Fibroblast of lung (primary cell): ENCODE data around the gene HEBP1. TPM values are rescaled to one million over a fixed set of nuclear protein-coding genes. Genes with fewer than 3 reads are reported as not detected.

Source experiments
- DNase-seq, 2 donors: peaks; one replicate each; pipeline versions ENCODE4 v3.0.0 to v3.0.0-alpha.2; 2010; ENCODE audit warnings: low read depth in 2 of 2
- H2AFZ ChIP-seq: 2 replicates; pipeline ENCODE4 v1.5.1; 2012; ENCODE audit warnings: low read length, control low read depth, inconsistent platforms
- H3K27ac ChIP-seq: 2 replicates; pipeline ENCODE4 v1.5.1; 2011; ENCODE audit warnings: low read length, control low read depth; ENCODE audit not compliant: insufficient read depth
- H3K27me3 ChIP-seq: 2 replicates; pipeline ENCODE4 v1.5.1; 2011; ENCODE audit warnings: mild to moderate bottlenecking, low read length; ENCODE audit not compliant: control insufficient read depth, insufficient read depth
- H3K36me3 ChIP-seq: 2 replicates; pipeline ENCODE4 v1.5.1; 2011; ENCODE audit warnings: low read length; ENCODE audit not compliant: control insufficient read depth, insufficient read depth
- H3K4me1 ChIP-seq: 2 replicates; pipeline ENCODE4 v1.5.1; 2011; ENCODE audit warnings: low read length; ENCODE audit not compliant: control insufficient read depth, insufficient read depth; ENCODE audit errors: extremely low read depth
- H3K4me2 ChIP-seq: 2 replicates; pipeline ENCODE4 v1.5.1; 2011; ENCODE audit warnings: low read length, control low read depth; ENCODE audit not compliant: insufficient read depth; ENCODE audit errors: extremely low read depth
- H3K4me3 ChIP-seq, 4 experiments: fragments of 200-600 bp in 1 of 4; sonication (generic) in 1 of 4; replicated peaks in 1 of 4; 2 replicates each; pipeline ENCODE4 v1.5.1; 2011 to 2016; ENCODE audit warnings: low read length in 4 of 4, low read depth in 3 of 4, mild to moderate bottlenecking in 3 of 4, control low read depth in 2 of 4, inconsistent platforms in 1 of 4, mixed read lengths in 1 of 4; ENCODE audit not compliant: insufficient read depth in 1 of 4; ENCODE audit errors: control extremely low read depth in 1 of 4
- H3K79me2 ChIP-seq: 2 replicates; pipeline ENCODE4 v1.5.1; 2012; ENCODE audit warnings: mild to moderate bottlenecking, low read length, inconsistent platforms; ENCODE audit not compliant: control insufficient read depth, insufficient read depth
- H3K9ac ChIP-seq: 2 replicates; pipeline ENCODE4 v1.5.1; 2011; ENCODE audit warnings: mild to moderate bottlenecking, low read length, control low read depth; ENCODE audit not compliant: insufficient read depth
- H3K9me3 ChIP-seq: 2 replicates; pipeline ENCODE4 v1.5.1; 2012; ENCODE audit warnings: low read depth, low read length; ENCODE audit not compliant: control insufficient read depth, insufficient read depth
- H4K20me1 ChIP-seq: 2 replicates; pipeline ENCODE4 v1.5.1; 2011; ENCODE audit warnings: low read length; ENCODE audit not compliant: control insufficient read depth, insufficient read depth; ENCODE audit errors: extremely low read depth
- EZH2 ChIP-seq: IDR thresholded peaks from 2 replicates; pipeline ENCODE4 v1.5.1; 2012; ENCODE audit warnings: low read length, control low read depth, mild to moderate bottlenecking; ENCODE audit errors: missing control alignments
- polyA plus RNA-seq, 2 donors: library from polyadenylated mRNA; depleted of rRNA in 1 of 2; stranded (reverse) in 1 of 2; unstranded in 1 of 2; fragments of >200 nt; gene quantifications; 2 replicates each; pipeline ENCODE4 v1.2.1, GENCODE V29; 2011 to 2012; ENCODE audit warnings: missing spikeins in 1 of 2
- total RNA-seq: library from RNA; depleted of rRNA; stranded (reverse); fragments of >200 nt; gene quantifications from 2 replicates; pipeline ENCODE4 v1.2.1, GENCODE V29; 2014
- TF ChIP-seq, protein P1 (sequence below), 2 donors: IDR thresholded peaks in 1 of 2; conservative IDR thresholded peaks in 1 of 2; 1 replicate in 1 of 2; 2 replicates in 1 of 2; pipeline ENCODE4 v1.5.1; 2011 to 2012; ENCODE audit warnings: low read length in 2 of 2, control low read depth in 1 of 2, inconsistent platforms in 1 of 2, low read depth in 1 of 2, mild to moderate bottlenecking in 1 of 2

HEBP1 gene
- total and polyA plus RNA-seq, 2 donors (not counting 1 experiment from before 2014, with no cell fraction given): 33.7 to 78.2 TPM

GRCh38 chr12:13007496-13008233 lies 7.6 kb upstream of the HEBP1 start:
- DNase-seq: no peak
- no peak for TF ChIP-seq EZH2
- TF ChIP-seq, protein P1, sequence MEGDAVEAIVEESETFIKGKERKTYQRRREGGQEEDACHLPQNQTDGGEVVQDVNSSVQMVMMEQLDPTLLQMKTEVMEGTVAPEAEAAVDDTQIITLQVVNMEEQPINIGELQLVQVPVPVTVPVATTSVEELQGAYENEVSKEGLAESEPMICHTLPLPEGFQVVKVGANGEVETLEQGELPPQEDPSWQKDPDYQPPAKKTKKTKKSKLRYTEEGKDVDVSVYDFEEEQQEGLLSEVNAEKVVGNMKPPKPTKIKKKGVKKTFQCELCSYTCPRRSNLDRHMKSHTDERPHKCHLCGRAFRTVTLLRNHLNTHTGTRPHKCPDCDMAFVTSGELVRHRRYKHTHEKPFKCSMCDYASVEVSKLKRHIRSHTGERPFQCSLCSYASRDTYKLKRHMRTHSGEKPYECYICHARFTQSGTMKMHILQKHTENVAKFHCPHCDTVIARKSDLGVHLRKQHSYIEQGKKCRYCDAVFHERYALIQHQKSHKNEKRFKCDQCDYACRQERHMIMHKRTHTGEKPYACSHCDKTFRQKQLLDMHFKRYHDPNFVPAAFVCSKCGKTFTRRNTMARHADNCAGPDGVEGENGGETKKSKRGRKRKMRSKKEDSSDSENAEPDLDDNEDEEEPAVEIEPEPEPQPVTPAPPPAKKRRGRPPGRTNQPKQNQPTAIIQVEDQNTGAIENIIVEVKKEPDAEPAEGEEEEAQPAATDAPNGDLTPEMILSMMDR (conservative IDR thresholded peaks at IDR 0.05 in 1 of 2, IDR thresholded peaks at IDR 0.05 in 1 of 2; ENCODE audit: low read depth in 1 of 2, low read length in 2 of 2): no peak
- Histone ChIP-seq H3K9me3 (no peaks in the 10 kb centered on the region), H3K4me2 (no peak overlapping the region), H2AFZ (no peak overlapping the region), H3K79me2 (no peaks in the 10 kb centered on the region), H3K27ac (no peak overlapping the region), H4K20me1 (no peaks in the 10 kb centered on the region), H3K27me3 (no peaks in the 10 kb centered on the region), H3K4me3 (no peak overlapping the region), H3K36me3 (no peaks in the 10 kb centered on the region), H3K4me1 (no peaks in the 10 kb centered on the region), H3K9ac (no peak overlapping the region)

DNA sequence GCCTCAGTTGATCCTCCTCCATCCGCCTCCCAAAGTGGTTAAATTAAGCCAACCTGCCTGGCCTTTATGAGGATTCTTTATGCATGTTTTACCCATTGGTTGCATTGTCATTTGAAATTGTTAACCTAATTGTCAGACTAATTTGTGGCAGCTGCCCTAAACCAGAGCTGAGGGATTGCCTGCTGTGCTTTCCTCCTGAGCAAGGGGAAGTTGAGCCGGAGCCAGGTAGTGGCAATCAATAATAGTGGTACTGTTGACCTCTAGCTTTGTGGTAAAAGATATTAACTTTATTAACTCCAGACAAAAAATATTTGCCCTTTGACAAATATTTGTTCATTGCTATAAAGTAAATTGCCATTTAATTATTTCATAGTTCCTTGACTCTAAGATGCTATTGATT lies 5.6 kb upstream of the HEBP1 start:
- no peaks in the 10 kb centered on the region for H4K20me1 ChIP-seq

DNA sequence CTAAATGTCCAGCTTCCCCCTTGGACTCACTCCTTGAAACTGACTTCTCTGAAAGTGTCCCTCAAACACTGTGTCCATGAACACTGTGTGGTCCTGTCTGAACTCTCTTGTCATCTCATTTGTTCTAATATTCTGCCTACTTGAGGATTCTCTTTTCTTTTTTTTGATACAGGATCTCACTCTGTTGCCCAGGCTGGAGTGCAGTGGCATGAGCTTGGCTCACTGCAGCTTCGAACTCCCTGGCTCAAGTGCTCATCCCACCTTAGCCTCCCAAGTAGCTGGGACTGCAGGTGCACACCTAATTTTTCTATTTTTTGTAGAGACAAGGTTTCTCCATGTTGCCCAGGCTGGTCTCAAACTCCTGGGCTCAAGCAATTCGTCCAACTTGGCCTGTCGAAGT lies 4.9 kb upstream of the HEBP1 start:
- Histone ChIP-seq H3K79me2 (peaks cover 9% of the 10 kb centered on the region), H4K20me1 (no peaks in the 10 kb centered on the region), H3K4me2 (no peak overlapping the region), H3K4me3 (no peak overlapping the region), H3K4me1 (peaks cover 9% of the 10 kb centered on the region), H3K9me3 (no peaks in the 10 kb centered on the region), H3K27me3 (no peaks in the 10 kb centered on the region), H2AFZ (no peak overlapping the region), H3K9ac (no peak overlapping the region), H3K36me3 (no peaks in the 10 kb centered on the region), H3K27ac (no peak overlapping the region)
- DNase-seq: no peak
- TF ChIP-seq, protein P1 (conservative IDR thresholded peaks at IDR 0.05 in 1 of 2, IDR thresholded peaks at IDR 0.05 in 1 of 2; ENCODE audit: low read depth in 1 of 2, low read length in 2 of 2): no peak
- TF ChIP-seq EZH2: no peak

More for the DNA sequence above, 5.6 kb upstream of the HEBP1 start:
- Histone ChIP-seq H3K36me3 (no peaks in the 10 kb centered on the region), H3K9me3 (no peaks in the 10 kb centered on the region), H2AFZ (no peak overlapping the region), H3K4me3 (no peak overlapping the region), H3K4me2 (no peak overlapping the region), H3K27me3 (no peaks in the 10 kb centered on the region), H3K4me1 (peaks cover 9% of the 10 kb centered on the region), H3K27ac (no peak overlapping the region), H3K9ac (no peak overlapping the region), H3K79me2 (peaks cover 9% of the 10 kb centered on the region)
- DNase-seq: no peak
- TF ChIP-seq, protein P1 (conservative IDR thresholded peaks at IDR 0.05 in 1 of 2, IDR thresholded peaks at IDR 0.05 in 1 of 2; ENCODE audit: low read depth in 1 of 2, low read length in 2 of 2): no peak
- no peak for TF ChIP-seq EZH2
